ENCODE results near the gene GAPDHS. TPM values are rescaled to one million over a fixed set of nuclear protein-coding genes. Genes with fewer than 3 reads are reported as not detected.

GAPDHS gene
- total and polyA plus RNA-seq, 8 donors, result not detected

- peaks cover 0 to 15% (median 12%) of the 10 kb centered on the region in 4 donors for H3K4me1 ChIP-seq
- no peak overlapping the region for H3K4me3 ChIP-seq
- DNase-seq, result no peak
- H3K27ac ChIP-seq, result no peak overlapping the region
- H3K27me3 ChIP-seq, result peaks cover 0 to 100% (median 45%) of the 10 kb centered on the region in 3 donors
- no peak for TF ChIP-seq EP300 (IDR thresholded peaks at IDR 0.05)
- intact Hi-C loops (cut with DNase I; ENCODE audit: low total_unique reads), result no loop called here
- whole genome bisulfite sequencing, 5 donors, result 48 to 59% (median 50%) methylated on average over 15 to 19 of the region's 19 CpGs
- no peaks in the 10 kb centered on the region for H3K36me3 ChIP-seq
- no peaks in the 10 kb centered on the region for H3K9me3 ChIP-seq
Observed at GRCh38 chr19:35529241-35530218, 3.7 kb upstream of the GAPDHS start.

DNA sequence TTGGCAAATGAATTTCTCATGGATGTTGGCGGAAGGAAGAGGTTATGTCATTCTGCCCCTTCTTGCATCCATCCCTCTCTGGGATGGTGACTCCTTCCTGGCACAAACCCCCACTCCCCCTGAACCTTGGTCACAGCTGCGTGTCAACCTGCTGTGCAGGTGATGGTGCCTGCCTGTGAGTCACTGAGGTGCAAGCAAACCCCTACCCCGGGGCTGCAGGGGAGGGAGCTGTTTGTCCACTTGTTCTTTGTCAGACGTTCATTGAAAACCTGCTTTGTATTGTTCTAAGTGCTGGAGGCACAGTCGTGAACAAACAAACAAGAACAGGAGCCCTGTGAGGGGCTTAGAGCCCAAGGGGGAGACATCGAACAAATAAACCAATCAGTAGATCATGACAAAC lies 2.0 kb upstream of the GAPDHS start:
- no peak for DNase-seq
- H3K4me1 ChIP-seq, result peaks cover 0 to 15% (median 12%) of the 10 kb centered on the region in 4 donors
- WGBS, 5 donors, result 29 to 41% (median 33%) methylated on average over 6 of the region's 6 CpGs
- H3K4me3 ChIP-seq, result no peak overlapping the region
- no peak overlapping the region for H3K27ac ChIP-seq
- H3K36me3 ChIP-seq, result no peaks in the 10 kb centered on the region
- no peak for TF ChIP-seq POLR2AphosphoS5 (IDR thresholded peaks at IDR 0.05)
- TF ChIP-seq EP300 (IDR thresholded peaks at IDR 0.05), result no peak
- TF ChIP-seq POLR2A (IDR thresholded peaks at IDR 0.05), result no peak
- TF ChIP-seq CTCF (IDR thresholded peaks at IDR 0.05), result no peak
- intact Hi-C loops (cut with DNase I; ENCODE audit: low total_unique reads), result no loop called here
- no peaks in the 10 kb centered on the region for H3K9me3 ChIP-seq
- H3K27me3 ChIP-seq, result peaks cover 0 to 99% (median 46%) of the 10 kb centered on the region in 3 donors

DNA sequence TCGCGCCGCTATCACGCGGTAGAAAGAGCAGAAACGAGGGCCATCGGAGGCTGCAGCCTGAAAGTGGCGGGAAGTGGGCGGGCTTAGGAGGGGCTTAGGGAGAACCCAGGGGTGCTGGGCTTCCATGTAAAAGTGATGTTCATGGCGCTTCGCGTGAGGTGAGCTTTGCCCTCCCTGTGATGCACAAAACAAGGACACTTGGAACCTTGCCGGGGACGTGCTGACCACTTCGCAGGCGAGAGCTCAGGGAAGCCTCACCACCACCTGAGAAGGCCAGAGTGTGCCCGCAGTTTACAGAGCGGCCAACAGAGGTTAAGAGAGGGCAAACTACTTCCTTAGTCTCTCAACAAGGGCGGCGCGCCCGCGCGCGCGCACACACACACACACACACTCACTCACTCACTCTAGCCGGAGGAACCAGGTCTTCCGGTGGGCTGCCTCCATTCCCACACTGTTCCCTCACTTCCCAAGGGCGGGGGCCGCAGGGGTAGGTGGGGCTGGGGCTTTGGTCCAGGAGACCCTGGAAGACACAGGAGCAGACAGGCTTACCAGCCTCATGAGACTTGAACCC lies 651 bp downstream of the GAPDHS start:
- peak; percentile 55 to 84 for DNase-seq
- Histone ChIP-seq H3K4me1 (peaks cover 0 to 15% (median 12%) of the 10 kb centered on the region in 4 donors), H3K36me3 (no peaks in the 10 kb centered on the region), H3K27me3 (peaks cover 0 to 74% (median 39%) of the 10 kb centered on the region in 3 donors), H3K9me3 (no peaks in the 10 kb centered on the region), H3K27ac (no peak overlapping the region), H3K4me3 (peak overlapping the region in 1 of 4 donors; percentile 7)
- 2 to 7% (median 3%) methylated on average over 28 to 30 of the region's 30 CpGs for WGBS, 5 donors
- intact Hi-C loops (cut with DNase I; ENCODE audit: low total_unique reads), result no loop called here
- TF ChIP-seq POLR2AphosphoS5 (IDR thresholded peaks at IDR 0.05) (no peak), CTCF (IDR thresholded peaks at IDR 0.05) (no peak), POLR2A (IDR thresholded peaks at IDR 0.05) (no peak), EP300 (IDR thresholded peaks at IDR 0.05) (no peak)

DNA sequence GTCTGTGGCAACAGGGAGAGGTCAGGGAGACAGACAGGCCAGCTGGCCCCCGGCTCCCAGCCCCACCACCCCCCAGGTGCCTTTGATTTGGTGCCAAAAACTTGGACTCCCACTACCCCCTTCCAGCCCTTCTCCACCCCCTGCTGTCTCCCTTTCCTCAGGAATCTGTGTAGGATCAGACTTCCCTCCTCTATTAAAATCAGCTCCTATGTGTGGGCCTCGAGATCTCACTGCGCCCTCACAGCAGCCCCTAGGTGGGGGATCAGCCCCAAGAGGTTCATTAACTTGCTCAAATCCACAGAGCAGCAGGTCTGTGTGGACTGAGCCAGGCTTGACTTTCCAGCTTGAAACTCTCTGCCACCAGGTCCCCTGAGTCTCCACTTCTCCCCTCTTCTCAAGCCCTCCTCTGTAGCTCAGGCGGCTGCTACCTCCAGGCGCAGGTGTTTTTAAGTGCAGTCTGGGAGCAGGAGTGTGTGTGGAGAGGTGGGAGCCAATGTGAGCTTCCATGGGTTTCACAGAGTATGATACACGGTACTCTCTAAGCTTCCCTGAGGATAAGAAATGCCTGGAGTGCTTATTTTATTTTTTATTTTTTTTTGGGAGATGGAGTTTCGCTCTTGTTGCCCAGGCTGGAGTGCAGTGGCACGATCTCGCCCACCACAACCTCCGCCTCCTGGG lies 1.7 kb downstream of the GAPDHS start:
- Histone ChIP-seq H3K27me3 (peaks cover 0 to 64% (median 30%) of the 10 kb centered on the region in 3 donors), H3K4me3 (no peak overlapping the region), H3K9me3 (no peaks in the 10 kb centered on the region), H3K4me1 (peaks cover 0 to 15% (median 12%) of the 10 kb centered on the region in 4 donors), H3K27ac (no peak overlapping the region), H3K36me3 (no peaks in the 10 kb centered on the region)
- WGBS, 5 donors, result 61 to 70% (median 66%) methylated on average over 10 of the region's 10 CpGs
- TF ChIP-seq POLR2AphosphoS5 (IDR thresholded peaks at IDR 0.05), result no peak
- TF ChIP-seq EP300 (IDR thresholded peaks at IDR 0.05), result no peak
- TF ChIP-seq POLR2A (IDR thresholded peaks at IDR 0.05), result no peak
- TF ChIP-seq CTCF (IDR thresholded peaks at IDR 0.05), result no peak
- intact Hi-C loops (cut with DNase I; ENCODE audit: low total_unique reads), result no loop called here
- DNase-seq, result no peak
